Measurements from ENCODE around the gene TARBP1. TPM values are rescaled to one million over a fixed set of nuclear protein-coding genes. Genes with fewer than 3 reads are reported as not detected.

The TARBP1 gene
- total and polyA plus RNA-seq, 2 of the 4 experiments (the other 2 are of a cell fraction) = 10.6 to 17.7 TPM

DNA sequence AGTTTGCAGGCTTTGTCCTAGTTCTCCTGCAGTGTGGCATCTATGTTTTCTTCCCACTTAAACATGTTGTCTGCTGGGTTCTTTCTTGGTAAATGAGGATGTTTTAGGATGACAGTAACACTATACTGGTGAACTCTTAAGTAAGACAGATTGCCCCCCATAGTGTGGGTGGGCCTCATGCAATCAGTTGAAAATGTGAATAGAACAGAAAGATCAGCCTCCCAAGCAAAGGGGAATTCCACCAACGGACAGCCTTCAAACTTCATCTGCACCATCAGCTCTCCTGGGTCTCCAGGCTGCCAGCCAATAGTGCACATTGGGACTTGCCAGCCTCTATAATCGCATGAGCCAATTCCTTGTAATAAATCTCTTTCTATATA is 10.7 kb upstream of the TARBP1 start:
- H4K8ac ChIP-seq (ENCODE audit: low read depth in 2 of 2, low read length in 2 of 2) = no peak overlapping the region
- no peak overlapping the region for H2AK5ac ChIP-seq (ENCODE audit: low read depth, low read length)
- H2AK9ac ChIP-seq (replicated peaks; ENCODE audit: low read depth, low read length, poor library complexity) = no peak overlapping the region
- H3K4ac ChIP-seq (ENCODE audit: low read depth, low read length) = no peak overlapping the region
- no peak overlapping the region for H3K9ac ChIP-seq (ENCODE audit: low read depth, low read length)
- dilution Hi-C loops (cut with HindIII; ENCODE audit: low sequenced_read_pairs, unreplicated experiment) (no loop called here), in situ Hi-C loops (cut with MboI; ENCODE audit: low sequenced_read_pairs) (loop anchor here (10.0 to 25.0 kb wide), 2 partner anchors 235 to 373 kb away; no protein-coding TSS in a partner anchor), intact Hi-C loops (cut with micrococcal nuclease) (no loop called here)
- WGBS, 2 experiments (ENCODE audit: extremely low coverage in 2 of 2, insufficient read length in 1 of 2) = no CpG with 5 or more reads among the region's 2 CpGs
- H3K4me2 ChIP-seq (ENCODE audit: low read depth, low read length) = no peak overlapping the region
- H3K14ac ChIP-seq (replicated peaks; ENCODE audit: low read depth, low read length) = 0 out of 2 replicates have a peak overlapping the region, but pooled peaks have one; percentile 17
- H3K4me1 ChIP-seq (ENCODE audit: control insufficient read depth, insufficient read depth, low read length) = peaks cover 7% of the 10 kb centered on the region
- no peak overlapping the region for H2BK20ac ChIP-seq (ENCODE audit: low read depth, low read length)
- no peak overlapping the region for H3K4me3 ChIP-seq (ENCODE audit: insufficient read depth, low read depth, low read length)
- H2AFZ ChIP-seq (replicated peaks; ENCODE audit: low read length, poor library complexity) = no peak overlapping the region
- 0 out of 2 replicates have a peak, but pooled peaks cover 2% of the 10 kb centered on the region for H3K9me1 ChIP-seq (ENCODE audit: insufficient read depth, low read length)
- H3K18ac ChIP-seq (ENCODE audit: low read depth, low read length) = no peak overlapping the region
- no peak overlapping the region for H3K23ac ChIP-seq (ENCODE audit: low read depth, low read length)
- no peak for ATAC-seq (ENCODE audit: low read depth)
- ChIA-PET POLR2A (ENCODE audit: unreplicated experiment) (no interaction called here), CTCF (interaction anchor here (2.2 kb wide), 1 partner anchor 10 kb away, joined by 7 read pairs; no protein-coding TSS in a partner anchor)
- no peak overlapping the region for H4K91ac ChIP-seq (ENCODE audit: insufficient read depth, low read depth, low read length)
- DNase-seq = no peak
- H4K5ac ChIP-seq (ENCODE audit: low read depth, low read length) = no peak overlapping the region
- no peaks in the 10 kb centered on the region for H3K36me3 ChIP-seq (ENCODE audit: control insufficient read depth, insufficient read depth, low read length)
- peak overlapping the region; percentile 32; the same call in 1 of the 3 replicates for H2BK15ac ChIP-seq (ENCODE audit: low read depth, low read length)
- H2BK5ac ChIP-seq (ENCODE audit: low read depth, low read length, poor library complexity, severe bottlenecking) = no peak overlapping the region
- H3K56ac ChIP-seq (ENCODE audit: extremely low read depth, insufficient read depth, low read length) = no peak overlapping the region
- H3K27ac ChIP-seq (ENCODE audit: insufficient read depth, low read length) = no peak overlapping the region
- H3K79me1 ChIP-seq (ENCODE audit: low read depth in 1 of 2, low read length in 2 of 2) = 0 out of 4 replicates have a peak, but pooled peaks cover 0 to 8% of the 10 kb centered on the region in 2 experiments
- H3K9me3 ChIP-seq (ENCODE audit: control insufficient read depth, insufficient read depth, low read length) = no peaks in the 10 kb centered on the region
- no peak overlapping the region; the same call in 1 of the 2 replicates for H2BK120ac ChIP-seq (ENCODE audit: low read depth, low read length)
- BruUV-seq (replicated peaks) = no TSS peak
- H3K27me3 ChIP-seq (ENCODE audit: control insufficient read depth, insufficient read depth, low read length) = no peaks in the 10 kb centered on the region
- TF ChIP-seq, protein P1, sequence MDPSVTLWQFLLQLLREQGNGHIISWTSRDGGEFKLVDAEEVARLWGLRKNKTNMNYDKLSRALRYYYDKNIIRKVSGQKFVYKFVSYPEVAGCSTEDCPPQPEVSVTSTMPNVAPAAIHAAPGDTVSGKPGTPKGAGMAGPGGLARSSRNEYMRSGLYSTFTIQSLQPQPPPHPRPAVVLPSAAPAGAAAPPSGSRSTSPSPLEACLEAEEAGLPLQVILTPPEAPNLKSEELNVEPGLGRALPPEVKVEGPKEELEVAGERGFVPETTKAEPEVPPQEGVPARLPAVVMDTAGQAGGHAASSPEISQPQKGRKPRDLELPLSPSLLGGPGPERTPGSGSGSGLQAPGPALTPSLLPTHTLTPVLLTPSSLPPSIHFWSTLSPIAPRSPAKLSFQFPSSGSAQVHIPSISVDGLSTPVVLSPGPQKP (IDR thresholded peaks at IDR 0.05; ENCODE audit: borderline replicate concordance, low read depth, low read length) = no peak
- TF ChIP-seq FOS (IDR thresholded peaks at IDR 0.05; ENCODE audit: low read depth, low read length) (no peak), CHD1 (IDR thresholded peaks at IDR 0.05; ENCODE audit: low read depth, low read length) (no peak), MAFK (IDR thresholded peaks at IDR 0.05; ENCODE audit: low read depth, low read length) (no peak), MXI1 (IDR thresholded peaks at IDR 0.05; ENCODE audit: borderline replicate concordance, low read depth, low read length) (no peak), RCOR1 (IDR thresholded peaks at IDR 0.05; ENCODE audit: insufficient replicate concordance, low read length) (no peak), SMC3 (IDR thresholded peaks at IDR 0.05; ENCODE audit: low read depth, low read length) (no peak), RAD21 (IDR thresholded peaks at IDR 0.05; ENCODE audit: low read length) (no peak), NFE2L2 (IDR thresholded peaks at IDR 0.05; ENCODE audit: low read depth, low read length) (no peak), BHLHE40 (IDR thresholded peaks at IDR 0.05; ENCODE audit: low read depth, low read length) (no peak), POLR2A (IDR thresholded peaks at IDR 0.05; ENCODE audit: low read depth, low read length) (no peak)
- TF ChIP-seq, protein P2, sequence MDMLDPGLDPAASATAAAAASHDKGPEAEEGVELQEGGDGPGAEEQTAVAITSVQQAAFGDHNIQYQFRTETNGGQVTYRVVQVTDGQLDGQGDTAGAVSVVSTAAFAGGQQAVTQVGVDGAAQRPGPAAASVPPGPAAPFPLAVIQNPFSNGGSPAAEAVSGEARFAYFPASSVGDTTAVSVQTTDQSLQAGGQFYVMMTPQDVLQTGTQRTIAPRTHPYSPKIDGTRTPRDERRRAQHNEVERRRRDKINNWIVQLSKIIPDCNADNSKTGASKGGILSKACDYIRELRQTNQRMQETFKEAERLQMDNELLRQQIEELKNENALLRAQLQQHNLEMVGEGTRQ (IDR thresholded peaks at IDR 0.05; ENCODE audit: low read depth, low read length) = no peak
- no peaks in the 10 kb centered on the region for H4K20me1 ChIP-seq (ENCODE audit: insufficient read depth, low read length)

All from IMR-90 (cell line).